Measurements from ENCODE around the gene SCN4B. TPM values are rescaled to one million over a fixed set of nuclear protein-coding genes. Genes with fewer than 3 reads are reported as not detected.

The SCN4B gene
- total RNA-seq, 2 donors from 2014 or later = 0.33 to 1.6 TPM

GRCh38 chr11:118135051-118135795 lies 17.4 kb downstream of the SCN4B start:
- H3K36me3 ChIP-seq (replicated peaks in 1 of 2; ENCODE audit: insufficient read depth in 1 of 2, low read depth in 2 of 2) = no peaks in the 10 kb centered on the region
- no peaks in the 10 kb centered on the region for H3K4me1 ChIP-seq
- ATAC-seq (no peak), DNase-seq (no peak)
- no peak for TF ChIP-seq POLR2A (IDR thresholded peaks at IDR 0.05)
- TF ChIP-seq CTCF (IDR thresholded peaks at IDR 0.05) = no peak
- intact Hi-C loops (cut with DNase I) = no loop called here
- H3K27ac ChIP-seq = no peak overlapping the region
- H3K4me3 ChIP-seq = no peak overlapping the region
- no peaks in the 10 kb centered on the region for H3K27me3 ChIP-seq
- H3K9me3 ChIP-seq = no peaks in the 10 kb centered on the region
- WGBS, 2 donors = 70 to 71% methylated on average over 6 to 7 of the region's 7 CpGs

- Histone ChIP-seq H3K4me1 (no peaks in the 10 kb centered on the region), H3K4me3 (no peak overlapping the region), H3K27ac (no peak overlapping the region), H3K9me3 (no peaks in the 10 kb centered on the region), H3K36me3 (replicated peaks in 1 of 2; ENCODE audit: insufficient read depth in 1 of 2, low read depth in 2 of 2) (no peaks in the 10 kb centered on the region), H3K27me3 (no peaks in the 10 kb centered on the region)
- intact Hi-C loops (cut with DNase I) = no loop called here
- DNase-seq (no peak), ATAC-seq (no peak)
- TF ChIP-seq POLR2A (IDR thresholded peaks at IDR 0.05) (no peak), CTCF (IDR thresholded peaks at IDR 0.05) (no peak)
- 91 to 93% methylated on average over 10 of the region's 10 CpGs for WGBS, 2 donors
Observed at GRCh38 chr11:118133816-118134215, 18.8 kb downstream of the SCN4B start.

- Histone ChIP-seq H3K27me3 (no peaks in the 10 kb centered on the region), H3K9me3 (no peaks in the 10 kb centered on the region), H3K27ac (no peak overlapping the region), H3K36me3 (replicated peaks in 1 of 2; ENCODE audit: insufficient read depth in 1 of 2, low read depth in 2 of 2) (no peaks in the 10 kb centered on the region), H3K4me3 (no peak overlapping the region), H3K4me1 (no peaks in the 10 kb centered on the region)
- WGBS, 2 donors = 61 to 63% methylated on average over 15 of the region's 15 CpGs
- DNase-seq (peak in 1 of 4 donors; percentile 40), ATAC-seq (no peak)
- TF ChIP-seq CTCF (IDR thresholded peaks at IDR 0.05) (no peak), POLR2A (IDR thresholded peaks at IDR 0.05) (no peak)
- intact Hi-C loops (cut with DNase I) = no loop called here
Observed at GRCh38 chr11:118132385-118133151, 20.1 kb downstream of the SCN4B start.

- Histone ChIP-seq H3K9me3 (no peaks in the 10 kb centered on the region), H3K36me3 (replicated peaks in 1 of 2; ENCODE audit: insufficient read depth in 1 of 2, low read depth in 2 of 2) (no peaks in the 10 kb centered on the region), H3K4me3 (no peak overlapping the region), H3K27me3 (no peaks in the 10 kb centered on the region), H3K4me1 (no peaks in the 10 kb centered on the region), H3K27ac (no peak overlapping the region)
- TF ChIP-seq POLR2A (IDR thresholded peaks at IDR 0.05) (no peak), CTCF (IDR thresholded peaks at IDR 0.05) (no peak)
- no peak for DNase-seq
- intact Hi-C loops (cut with DNase I) = no loop called here
- ATAC-seq = no peak
- WGBS, 2 donors = 62 to 72% methylated on average over 6 of the region's 6 CpGs
Observed at GRCh38 chr11:118129471-118130172, 23.0 kb downstream of the SCN4B start.
